SJCRH30 (cell line): ENCODE measurements around the gene CCDC138. TPM values are rescaled to one million over a fixed set of nuclear protein-coding genes. Genes with fewer than 3 reads are reported as not detected.
"Not testable (repeated sequence)": the region's sequence is repeated elsewhere in the genome, so short reads cannot be mapped to it uniquely, and the experiment has no call there.

ENCODE experiments used
- DNase-seq, 2 experiments: peaks; one replicate each; pipeline ENCODE4 v3.0.0-alpha.2; 2015 to 2020
- H3K27ac ChIP-seq: fragments of 250-450 bp; sonication (Bioruptor Pico); 2 replicates; pipeline ENCODE4 v1.5.1; 2020; ENCODE audit warnings: mild to moderate bottlenecking, moderate library complexity
- H3K27me3 ChIP-seq: fragments of 250-450 bp; sonication (Bioruptor Pico); 2 replicates; pipeline ENCODE4 v1.5.1; 2020; ENCODE audit warnings: mild to moderate bottlenecking, moderate library complexity
- H3K36me3 ChIP-seq: fragments of 250-450 bp; sonication (Bioruptor Pico); 2 replicates; pipeline ENCODE4 v1.5.1; 2020; ENCODE audit warnings: mild to moderate bottlenecking, moderate library complexity
- H3K4me1 ChIP-seq: fragments of 250-450 bp; sonication (Bioruptor Pico); 2 replicates; pipeline ENCODE4 v1.5.1; 2020; ENCODE audit warnings: mild to moderate bottlenecking, moderate library complexity
- H3K4me3 ChIP-seq: fragments of 250-450 bp; sonication (Bioruptor Pico); 2 replicates; pipeline ENCODE4 v1.5.1; 2020; ENCODE audit warnings: mild to moderate bottlenecking, moderate library complexity
- H3K9me3 ChIP-seq: fragments of 250-450 bp; sonication (Bioruptor Pico); replicated peaks from 2 replicates; pipeline ENCODE4 v1.5.1; 2020; ENCODE audit warnings: mild to moderate bottlenecking, moderate library complexity
- total RNA-seq: library from RNA; depleted of rRNA; stranded (reverse); fragments of >200 nt; shearing (Covaris generic); gene quantifications from 2 replicates; pipeline ENCODE4 v1.2.3, GENCODE V29; 2014; rRNA removed

The CCDC138 gene
- 39.9 and 47.2 TPM in 2 replicates for total RNA-seq

GRCh38 chr2:108786354-108787215 is at the start of gene CCDC138:
Gene CCDC138, plus strand, starts transcription at chr2:108786771. Its CDS starts 52 bp downstream, at chr2:108786823.
- no peaks in the 10 kb centered on the region; the same call in 1 of the 2 replicates for H3K4me1 ChIP-seq
- H3K27ac ChIP-seq = peak within 1 kb of the TSS; percentile 57
- no peaks in the 10 kb centered on the region for H3K9me3 ChIP-seq
- H3K36me3 ChIP-seq = peaks cover 56% of the 10 kb centered on the region
- H3K4me3 ChIP-seq = peak within 1 kb of the TSS; percentile 80
- H3K27me3 ChIP-seq = no peaks in the 10 kb centered on the region
- peak; percentile 93 to 95 for DNase-seq

- H3K4me1 ChIP-seq, DNase-seq, H3K4me3 ChIP-seq, H3K27ac ChIP-seq, H3K27me3 ChIP-seq, H3K36me3 ChIP-seq, H3K9me3 ChIP-seq: not testable (repeated sequence)
These were observed 28.6 kb upstream of the CCDC138 start for GRCh38 chr2:108757973-108758372.

- H3K9me3 ChIP-seq, H3K27ac ChIP-seq, DNase-seq, H3K4me1 ChIP-seq, H3K4me3 ChIP-seq, H3K27me3 ChIP-seq: not testable (repeated sequence)
- peaks cover 32% of the 10 kb centered on the region for H3K36me3 ChIP-seq
These were observed 24.0 kb upstream of the CCDC138 start for GRCh38 chr2:108762618-108763017.

GRCh38 chr2:108766671-108767070 is 19.9 kb upstream of the CCDC138 start:
- not testable (repeated sequence) for H3K4me1 ChIP-seq, H3K9me3 ChIP-seq, DNase-seq, H3K4me3 ChIP-seq, H3K27ac ChIP-seq, H3K27me3 ChIP-seq
- peaks cover 51% of the 10 kb centered on the region for H3K36me3 ChIP-seq

GRCh38 chr2:108767859-108768258 is 18.7 kb upstream of the CCDC138 start:
- H3K4me1 ChIP-seq, H3K4me3 ChIP-seq, H3K27ac ChIP-seq, H3K9me3 ChIP-seq, H3K27me3 ChIP-seq, DNase-seq: not testable (repeated sequence)
- H3K36me3 ChIP-seq = peaks cover 59% of the 10 kb centered on the region

- Histone ChIP-seq H3K27me3 (no peaks in the 10 kb centered on the region), H3K27ac (no peak overlapping the region), H3K36me3 (peaks cover 84% of the 10 kb centered on the region), H3K9me3 (no peaks in the 10 kb centered on the region), H3K4me1 (no peaks in the 10 kb centered on the region), H3K4me3 (no peak overlapping the region)
- DNase-seq = no peak
These were observed 10.1 kb upstream of the CCDC138 start for GRCh38 chr2:108776475-108776874.

- H3K27ac ChIP-seq = no peak overlapping the region
- peaks cover 78% of the 10 kb centered on the region for H3K36me3 ChIP-seq
- H3K27me3 ChIP-seq = no peaks in the 10 kb centered on the region
These were observed 7.7 kb upstream of the CCDC138 start for GRCh38 chr2:108778857-108779256.

GRCh38 chr2:108786008-108786353 is 590 bp upstream of the CCDC138 start:
- no peaks in the 10 kb centered on the region for H3K9me3 ChIP-seq
- no peaks in the 10 kb centered on the region; the same call in 1 of the 2 replicates for H3K4me1 ChIP-seq
- H3K36me3 ChIP-seq = peaks cover 56% of the 10 kb centered on the region
- H3K4me3 ChIP-seq = peak overlapping the region; percentile 80
- DNase-seq = no peak
- H3K27me3 ChIP-seq = no peaks in the 10 kb centered on the region
- H3K27ac ChIP-seq = peak overlapping the region; percentile 57; the same call in 1 of the 2 replicates

More at GRCh38 chr2:108778857-108779256, 7.7 kb upstream of the CCDC138 start:
- no peak for DNase-seq
- H3K9me3 ChIP-seq = no peaks in the 10 kb centered on the region
- H3K4me1 ChIP-seq = no peaks in the 10 kb centered on the region
- H3K4me3 ChIP-seq = no peak overlapping the region

GRCh38 chr2:108787216-108787541 is 608 bp downstream of the CCDC138 start:
- H3K4me1 ChIP-seq = no peaks in the 10 kb centered on the region; the same call in 1 of the 2 replicates
- H3K36me3 ChIP-seq = peaks cover 59% of the 10 kb centered on the region
- no peaks in the 10 kb centered on the region for H3K27me3 ChIP-seq
- no peaks in the 10 kb centered on the region for H3K9me3 ChIP-seq
- DNase-seq = no peak
- peak overlapping the region; percentile 80 for H3K4me3 ChIP-seq
- H3K27ac ChIP-seq = peak overlapping the region; percentile 57; the same call in 1 of the 2 replicates

GRCh38 chr2:108803045-108803736 is 16.6 kb downstream of the CCDC138 start:
- no peaks in the 10 kb centered on the region for H3K27me3 ChIP-seq
- no peaks in the 10 kb centered on the region for H3K4me1 ChIP-seq
- no peak overlapping the region for H3K27ac ChIP-seq
- H3K4me3 ChIP-seq = no peak overlapping the region
- peaks cover 75% of the 10 kb centered on the region for H3K36me3 ChIP-seq
- no peaks in the 10 kb centered on the region for H3K9me3 ChIP-seq
- no peak for DNase-seq

GRCh38 chr2:108805032-108805431 is 18.5 kb downstream of the CCDC138 start:
- Histone ChIP-seq H3K36me3 (peaks cover 71% of the 10 kb centered on the region), H3K4me3 (no peak overlapping the region), H3K27ac (no peak overlapping the region), H3K27me3 (no peaks in the 10 kb centered on the region), H3K9me3 (peaks cover 6% of the 10 kb centered on the region; the same call in 1 of the 2 replicates), H3K4me1 (no peaks in the 10 kb centered on the region)
- DNase-seq = no peak

GRCh38 chr2:108805782-108806181 is 19.2 kb downstream of the CCDC138 start:
- no peak overlapping the region for H3K27ac ChIP-seq
- no peaks in the 10 kb centered on the region for H3K4me1 ChIP-seq
- H3K4me3 ChIP-seq = no peak overlapping the region
- peak in 1 of 2 experiments; percentile 47 for DNase-seq
- peaks cover 67% of the 10 kb centered on the region for H3K36me3 ChIP-seq
- H3K9me3 ChIP-seq = peaks cover 6% of the 10 kb centered on the region; the same call in 1 of the 2 replicates
- H3K27me3 ChIP-seq = no peaks in the 10 kb centered on the region

- Histone ChIP-seq H3K36me3 (peaks cover 68% of the 10 kb centered on the region), H3K4me1 (no peaks in the 10 kb centered on the region), H3K9me3 (peaks cover 6% of the 10 kb centered on the region; the same call in 1 of the 2 replicates), H3K4me3 (no peak overlapping the region), H3K27me3 (no peaks in the 10 kb centered on the region), H3K27ac (no peak overlapping the region)
- DNase-seq = no peak
These were observed 20.0 kb downstream of the CCDC138 start for GRCh38 chr2:108806371-108807113.

GRCh38 chr2:108809936-108810335 is 23.4 kb downstream of the CCDC138 start:
- Histone ChIP-seq H3K9me3 (peaks cover 6% of the 10 kb centered on the region; the same call in 1 of the 2 replicates), H3K4me1 (no peaks in the 10 kb centered on the region), H3K27me3 (no peaks in the 10 kb centered on the region), H3K27ac (no peak overlapping the region), H3K36me3 (peaks cover 67% of the 10 kb centered on the region), H3K4me3 (no peak overlapping the region)
- no peak for DNase-seq
